Esophagus (tissue), 2 donors: Measurements from ENCODE around the gene PARD6B. TPM values are rescaled to one million over a fixed set of nuclear protein-coding genes. Genes with fewer than 3 reads are reported as not detected.
A peak's percentile ranks its signal among the peaks of the same experiment; 100 is the strongest.

Experiments used
- H3K27ac ChIP-seq, 2 donors: one replicate each; pipeline ENCODE4 v1.5.1; 2013; ENCODE audit warnings: low read depth in 2 of 2, mild to moderate bottlenecking in 2 of 2, inconsistent platforms in 1 of 2, low read length in 1 of 2, moderate library complexity in 1 of 2
- H3K27me3 ChIP-seq, 2 donors: one replicate each; pipeline ENCODE4 v1.6.1; 2013; ENCODE audit warnings: low read length in 2 of 2, control low read depth in 1 of 2, mild to moderate bottlenecking in 1 of 2; ENCODE audit not compliant: insufficient read depth in 2 of 2, control insufficient read depth in 1 of 2
- H3K36me3 ChIP-seq, 2 donors: one replicate each; pipeline ENCODE4 v1.6.1; 2013; ENCODE audit warnings: low read length in 1 of 2; ENCODE audit not compliant: control insufficient read depth in 2 of 2, insufficient read depth in 2 of 2
- H3K4me1 ChIP-seq, 2 donors: one replicate each; pipeline ENCODE4 v1.6.1; 2013; ENCODE audit warnings: low read length in 1 of 2; ENCODE audit not compliant: control insufficient read depth in 2 of 2, insufficient read depth in 2 of 2
- H3K4me3 ChIP-seq, 2 donors: one replicate each; pipeline ENCODE4 v1.5.1; 2013; ENCODE audit warnings: low read length in 2 of 2, mild to moderate bottlenecking in 2 of 2, low read depth in 1 of 2, moderate library complexity in 1 of 2
- H3K9me3 ChIP-seq, 2 donors: one replicate each; pipeline ENCODE4 v1.6.1; 2013; ENCODE audit warnings: mild to moderate bottlenecking in 2 of 2, low read depth in 1 of 2, low read length in 1 of 2, moderate library complexity in 1 of 2; ENCODE audit not compliant: control insufficient read depth in 2 of 2, insufficient read depth in 1 of 2
- WGBS, 2 donors: extraction: QIAGEN DNeasy Blood & Tissue Kit; methylation state at CpG; one replicate each; pipeline ENCODE4 v1.1.7; 2013; 5-methylcytosine and 5-hydroxymethylcytosine counted together
- polyA plus RNA-seq, 2 donors: library from polyadenylated mRNA; stranded (reverse); fragments of 200-250 nt; gene quantifications; one replicate each; pipeline ENCODE4 v1.2.3, GENCODE V29; 2013
- donor health status: healthy with polysubstance abuse.
- donor health status: Bipolar disorder and iron deficiency.

Gene PARD6B
- polyA plus RNA-seq, 2 donors = 1.6 to 6.5 TPM

GRCh38 chr20:50743087-50743486 lies 11.7 kb downstream of the PARD6B start:
- Histone ChIP-seq H3K4me3 (no peak overlapping the region), H3K36me3 (peaks cover 0 to 3% of the 10 kb centered on the region in 2 donors), H3K4me1 (peaks cover 0 to 2% of the 10 kb centered on the region in 2 donors), H3K9me3 (no peaks in the 10 kb centered on the region), H3K27me3 (no peaks in the 10 kb centered on the region), H3K27ac (no peak overlapping the region)
- WGBS, 2 donors = 46 to 70% methylated on average over 4 of the region's 4 CpGs

GRCh38 chr20:50744143-50744792 lies 12.9 kb downstream of the PARD6B start:
- no peaks in the 10 kb centered on the region for H3K9me3 ChIP-seq
- WGBS, 2 donors = 43 to 56% methylated on average over 15 of the region's 15 CpGs
- H3K4me3 ChIP-seq = no peak overlapping the region
- peaks cover 0 to 2% of the 10 kb centered on the region in 2 donors for H3K4me1 ChIP-seq
- no peaks in the 10 kb centered on the region for H3K27me3 ChIP-seq
- peak overlapping the region; percentile 0 to 69 for H3K27ac ChIP-seq
- H3K36me3 ChIP-seq = peaks cover 0 to 3% of the 10 kb centered on the region in 2 donors

- WGBS, 2 donors = 52 to 66% methylated on average over 2 of the region's 2 CpGs
These were observed 14.3 kb downstream of the PARD6B start for GRCh38 chr20:50745634-50746137.

GRCh38 chr20:50746138-50746940 lies 15.0 kb downstream of the PARD6B start:
- H3K27ac ChIP-seq = peak overlapping the region in 1 of 2 donors; percentile 46
- 66 to 78% methylated on average over 3 of the region's 3 CpGs for WGBS, 2 donors
- H3K27me3 ChIP-seq = no peaks in the 10 kb centered on the region
- H3K36me3 ChIP-seq = no peaks in the 10 kb centered on the region
- H3K4me1 ChIP-seq = no peaks in the 10 kb centered on the region
- no peaks in the 10 kb centered on the region for H3K9me3 ChIP-seq
- no peak overlapping the region for H3K4me3 ChIP-seq

More at GRCh38 chr20:50745634-50746137, 14.3 kb downstream of the PARD6B start:
- Histone ChIP-seq H3K9me3 (no peaks in the 10 kb centered on the region), H3K27ac (no peak overlapping the region), H3K27me3 (no peaks in the 10 kb centered on the region), H3K4me1 (peaks cover 0 to 2% of the 10 kb centered on the region in 2 donors), H3K36me3 (no peaks in the 10 kb centered on the region), H3K4me3 (no peak overlapping the region)

- H3K4me1 ChIP-seq = no peaks in the 10 kb centered on the region
- WGBS, 2 donors = 94 to 96% methylated on average over 2 of the region's 2 CpGs
- no peaks in the 10 kb centered on the region for H3K9me3 ChIP-seq
- no peaks in the 10 kb centered on the region for H3K36me3 ChIP-seq
- no peaks in the 10 kb centered on the region for H3K27me3 ChIP-seq
- no peak overlapping the region for H3K27ac ChIP-seq
- H3K4me3 ChIP-seq = no peak overlapping the region
These were observed 15.9 kb downstream of the PARD6B start for GRCh38 chr20:50747275-50747674.

GRCh38 chr20:50750145-50750671 lies 18.8 kb downstream of the PARD6B start:
- Histone ChIP-seq H3K4me1 (no peaks in the 10 kb centered on the region), H3K27me3 (no peaks in the 10 kb centered on the region), H3K27ac (no peak overlapping the region), H3K9me3 (no peaks in the 10 kb centered on the region), H3K4me3 (no peak overlapping the region), H3K36me3 (no peaks in the 10 kb centered on the region)
- 80 to 83% methylated on average over 8 of the region's 8 CpGs for WGBS, 2 donors

GRCh38 chr20:50753152-50753551 lies 21.8 kb downstream of the PARD6B start:
- WGBS, 2 donors = 95% methylated on average over 3 of the region's 3 CpGs
- Histone ChIP-seq H3K9me3 (no peaks in the 10 kb centered on the region), H3K4me1 (no peaks in the 10 kb centered on the region), H3K36me3 (no peaks in the 10 kb centered on the region), H3K27ac (no peak overlapping the region), H3K4me3 (no peak overlapping the region), H3K27me3 (no peaks in the 10 kb centered on the region)

- Histone ChIP-seq H3K4me1 (no peaks in the 10 kb centered on the region), H3K27me3 (no peaks in the 10 kb centered on the region), H3K27ac (no peak overlapping the region), H3K36me3 (no peaks in the 10 kb centered on the region), H3K4me3 (no peak overlapping the region), H3K9me3 (no peaks in the 10 kb centered on the region)
- 94 to 97% methylated on average over 4 of the region's 4 CpGs for WGBS, 2 donors
These were observed 23.0 kb downstream of the PARD6B start for GRCh38 chr20:50754420-50754819.

GRCh38 chr20:50756447-50756846 lies 25.1 kb downstream of the PARD6B start:
- Histone ChIP-seq H3K27me3 (no peaks in the 10 kb centered on the region), H3K4me3 (no peak overlapping the region)
- 82 to 84% methylated on average over 2 of the region's 2 CpGs for WGBS, 2 donors

More at GRCh38 chr20:50756447-50756846, 25.1 kb downstream of the PARD6B start:
- H3K27ac ChIP-seq = no peak overlapping the region
- no peaks in the 10 kb centered on the region for H3K36me3 ChIP-seq
- H3K4me1 ChIP-seq = no peaks in the 10 kb centered on the region
- no peaks in the 10 kb centered on the region for H3K9me3 ChIP-seq
